ENCODE data around the gene ATP2B3.

Gene ATP2B3

DNA sequence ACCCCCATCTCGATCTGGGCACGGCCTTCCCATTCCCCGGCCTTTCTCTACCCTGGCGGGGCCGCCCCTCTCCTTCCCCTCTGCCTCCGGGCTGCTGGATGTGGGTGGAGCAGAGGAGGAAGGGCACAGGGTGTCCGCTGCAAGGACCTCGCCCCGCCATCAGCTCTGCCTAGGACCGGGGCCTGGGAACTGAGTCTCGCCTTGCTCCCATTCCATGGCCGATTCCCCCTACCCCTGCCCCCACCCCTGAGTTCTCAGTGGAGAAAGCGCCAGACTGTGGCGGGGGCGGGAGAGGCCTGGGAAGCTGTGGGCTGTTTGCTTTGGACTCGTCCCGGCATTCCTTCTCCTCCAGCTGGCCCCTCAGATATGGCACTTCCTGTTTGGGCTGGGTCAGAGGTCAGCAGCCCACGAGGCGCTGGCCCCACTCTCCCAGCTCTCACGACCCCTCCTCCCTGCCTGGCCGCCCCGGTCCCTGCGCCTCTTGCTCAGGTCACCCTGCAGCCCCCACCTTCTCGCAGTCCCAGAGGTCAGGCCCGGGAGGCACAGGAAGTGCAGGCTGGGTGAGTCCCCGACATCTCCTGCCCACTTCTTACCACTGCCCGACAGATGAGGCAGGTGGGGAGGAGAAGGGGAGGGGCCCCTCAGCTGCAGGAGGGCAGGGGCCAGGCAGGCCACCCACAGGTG lies 29.1 kb upstream of the ATP2B3 start:
- no peak for DNase-seq (ENCODE audit: low read depth in 2 of 2)

DNA sequence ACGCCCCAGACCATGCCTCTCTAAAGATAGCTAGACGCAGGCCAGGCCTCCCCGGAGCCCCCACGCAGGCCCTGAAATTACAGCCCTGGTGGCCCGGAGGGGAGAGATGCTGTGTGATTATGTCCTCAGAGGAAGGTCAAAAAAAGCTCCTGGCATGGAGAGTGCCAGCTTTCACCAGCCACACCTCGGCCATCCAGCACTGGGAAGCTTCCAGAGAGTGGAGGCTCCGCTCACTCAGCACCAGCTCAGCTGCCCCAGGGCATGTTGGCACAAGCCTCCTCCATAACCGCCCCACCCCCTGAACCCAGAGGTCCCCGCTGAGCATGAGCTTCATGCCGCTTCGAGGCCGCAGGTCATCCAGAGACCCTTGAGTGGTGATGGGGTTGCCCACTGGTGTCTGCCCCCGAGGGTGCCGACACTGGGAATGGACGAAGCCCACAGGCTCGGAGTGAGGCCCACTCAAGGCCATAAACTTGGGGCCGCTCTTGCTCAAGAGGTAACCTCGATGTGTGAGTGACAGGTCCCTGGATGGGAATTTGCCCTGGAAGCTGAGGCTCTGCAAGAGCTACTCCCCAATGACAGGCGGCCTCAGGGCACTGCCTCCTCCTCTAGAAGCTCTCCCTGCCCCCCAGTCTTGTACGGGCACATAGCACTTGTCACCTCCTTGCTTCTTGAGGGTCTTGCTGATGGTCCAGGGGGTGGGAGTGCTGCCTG lies 27.1 kb upstream of the ATP2B3 start:
- no peak for DNase-seq (ENCODE audit: low read depth in 2 of 2)

DNA sequence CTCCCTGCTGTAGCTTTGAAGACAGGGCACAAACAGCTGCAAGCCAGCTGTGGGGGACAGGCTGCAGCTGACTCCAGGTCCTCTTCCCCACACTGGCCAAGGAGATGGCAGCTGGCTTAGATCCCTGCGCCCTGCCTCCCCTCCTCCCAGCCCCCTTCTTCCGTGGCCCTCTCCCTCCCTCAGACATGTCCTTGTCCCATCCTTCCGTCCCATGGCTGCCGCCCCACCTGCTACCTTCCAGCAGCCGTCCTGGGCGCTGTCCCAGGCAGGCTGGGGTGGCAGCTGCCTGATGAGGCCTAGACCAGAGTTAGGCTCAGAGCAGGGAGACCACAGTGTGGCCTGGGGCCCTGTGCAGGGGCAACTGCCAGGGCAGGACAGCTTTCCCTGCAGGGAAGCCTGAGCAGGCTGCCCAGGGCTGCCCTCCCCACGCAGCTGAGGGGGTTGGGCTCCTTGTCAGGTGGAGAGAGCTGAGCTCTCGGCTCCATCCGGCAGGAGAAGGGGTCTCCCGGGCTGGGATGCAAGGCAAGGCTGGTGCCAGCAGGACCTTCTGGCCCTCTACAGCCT lies 26.0 kb upstream of the ATP2B3 start:
- no peak for DNase-seq (ENCODE audit: low read depth in 2 of 2)

DNA sequence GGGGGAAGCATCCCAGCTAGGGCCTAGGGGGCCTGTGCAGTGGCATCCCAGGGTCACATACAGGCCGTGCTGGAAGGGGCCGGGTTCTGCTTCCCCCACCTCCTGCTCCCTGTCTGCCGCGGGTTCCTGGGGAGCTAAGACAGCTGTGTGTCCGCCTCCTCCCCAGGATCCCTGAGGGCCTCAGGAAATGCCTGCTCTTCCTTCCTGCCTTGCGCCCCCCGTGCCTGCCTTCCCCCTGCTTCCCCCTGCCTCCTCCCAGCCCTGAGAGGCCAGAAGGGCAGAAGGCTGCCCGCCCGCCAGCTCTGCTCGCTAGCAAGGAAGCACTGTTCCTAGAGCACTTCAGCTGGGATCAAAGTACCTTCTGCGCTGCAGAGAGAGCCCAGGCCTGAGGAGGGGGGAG lies 25.5 kb upstream of the ATP2B3 start:
- DNase-seq (ENCODE audit: low read depth in 2 of 2): no peak

DNA sequence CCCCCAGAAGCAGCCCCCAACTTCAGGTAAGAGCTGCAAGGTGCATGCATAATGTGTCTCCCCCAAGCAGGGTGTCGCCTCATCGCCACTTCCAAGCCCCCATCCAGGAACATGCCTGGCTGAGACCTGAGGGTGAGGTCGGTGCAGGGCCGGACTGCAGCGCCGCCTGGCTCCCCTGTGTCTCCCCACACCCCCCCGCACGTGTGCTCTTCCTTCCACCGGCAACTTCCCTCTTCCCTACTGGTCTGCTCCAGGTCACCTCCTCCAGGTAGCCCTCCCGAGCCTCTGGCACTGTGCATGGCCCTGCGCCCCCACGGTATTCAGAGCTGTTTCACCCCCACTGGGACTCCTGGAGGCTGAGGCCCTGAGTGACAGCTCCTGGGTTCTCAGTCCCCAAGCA lies 24.9 kb upstream of the ATP2B3 start:
- DNase-seq (ENCODE audit: low read depth in 2 of 2): no peak

DNA sequence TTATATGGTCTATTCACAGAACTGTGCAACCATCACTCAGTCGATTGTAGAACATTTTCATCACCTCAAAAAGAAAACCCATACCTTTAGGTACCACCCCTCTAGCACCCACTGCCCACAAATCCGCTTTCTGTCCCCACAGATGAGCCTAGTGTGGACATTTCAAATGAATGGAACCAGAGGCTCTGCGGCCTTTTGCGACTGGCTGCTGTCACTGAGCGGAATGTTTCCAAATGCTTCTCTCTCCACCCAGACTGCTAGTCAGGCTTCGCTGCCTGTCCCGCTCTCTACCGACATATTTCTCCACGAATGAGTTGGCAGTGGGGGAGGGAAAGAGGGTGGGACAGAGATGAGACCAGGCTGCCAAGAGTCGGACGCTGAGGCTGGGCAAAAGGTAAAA lies 24.4 kb upstream of the ATP2B3 start:
- no peak for DNase-seq (ENCODE audit: low read depth in 2 of 2)

DNA sequence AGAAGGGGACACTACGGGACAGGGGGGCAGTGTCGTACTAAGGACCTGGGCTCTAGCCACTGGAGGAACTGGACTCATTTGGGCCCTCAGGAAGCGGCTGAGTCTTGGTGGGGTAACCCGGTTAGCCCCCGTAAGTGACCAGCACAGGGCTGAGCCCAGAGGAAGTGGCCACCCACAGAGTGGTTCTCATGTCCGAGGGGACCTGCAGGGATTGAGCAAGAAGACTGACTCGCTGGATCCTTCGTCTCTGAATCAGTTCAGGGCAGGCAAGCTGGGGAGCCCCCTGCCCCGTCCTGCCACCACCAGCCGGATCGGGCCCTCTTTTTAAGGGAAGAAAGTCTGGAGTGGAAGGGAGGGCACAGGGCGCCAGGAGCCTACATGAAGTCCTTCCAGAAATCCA lies 23.4 kb upstream of the ATP2B3 start:
- no peak for DNase-seq (ENCODE audit: low read depth in 2 of 2)

DNA sequence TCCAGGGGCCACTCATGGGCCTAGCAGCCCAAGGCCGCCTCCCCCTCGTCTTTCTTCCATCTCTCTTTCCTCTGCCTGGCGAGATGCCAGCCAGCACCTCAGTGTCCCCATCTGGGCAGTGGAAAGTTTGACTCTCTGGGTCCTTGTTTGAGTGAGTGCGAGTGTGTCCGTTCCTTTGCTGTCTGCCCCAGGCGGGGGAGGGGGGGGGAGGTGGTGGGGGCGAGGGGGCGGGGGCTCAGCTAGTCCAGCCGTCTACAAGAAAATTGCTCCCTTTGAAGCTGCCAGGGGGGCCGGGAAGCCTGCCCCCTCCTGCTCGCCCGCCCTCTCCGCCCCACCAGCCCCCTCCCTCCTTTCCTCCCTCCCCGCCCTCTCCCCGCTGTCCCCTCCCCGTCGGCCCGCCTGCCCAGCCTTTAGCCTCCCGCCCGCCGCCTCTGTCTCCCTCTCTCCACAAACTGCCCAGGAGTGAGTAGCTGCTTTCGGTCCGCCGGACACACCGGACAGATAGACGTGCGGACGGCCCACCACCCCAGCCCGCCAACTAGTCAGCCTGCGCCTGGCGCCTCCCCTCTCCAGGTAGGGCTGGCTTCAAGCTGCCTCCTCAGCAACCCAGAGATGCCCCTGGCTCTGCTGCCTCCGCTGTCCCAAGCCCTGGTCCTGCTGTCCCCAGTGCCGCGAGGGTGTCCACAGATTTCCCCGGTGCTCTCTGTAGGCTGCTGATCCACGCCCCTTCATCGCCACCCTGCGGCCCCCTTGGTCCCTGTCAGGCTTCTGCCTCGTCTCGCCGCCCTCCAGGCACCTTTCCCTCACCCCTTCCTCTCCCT lies 22.7 kb upstream of the ATP2B3 start, which contains the start of gene BGN:
Gene BGN, plus strand, starts transcription at position 440 of the 821 bp plus-strand sequence. CDS start 9,652 bp downstream, outside the sequence.
- DNase-seq (ENCODE audit: low read depth in 2 of 2): no peak

DNA sequence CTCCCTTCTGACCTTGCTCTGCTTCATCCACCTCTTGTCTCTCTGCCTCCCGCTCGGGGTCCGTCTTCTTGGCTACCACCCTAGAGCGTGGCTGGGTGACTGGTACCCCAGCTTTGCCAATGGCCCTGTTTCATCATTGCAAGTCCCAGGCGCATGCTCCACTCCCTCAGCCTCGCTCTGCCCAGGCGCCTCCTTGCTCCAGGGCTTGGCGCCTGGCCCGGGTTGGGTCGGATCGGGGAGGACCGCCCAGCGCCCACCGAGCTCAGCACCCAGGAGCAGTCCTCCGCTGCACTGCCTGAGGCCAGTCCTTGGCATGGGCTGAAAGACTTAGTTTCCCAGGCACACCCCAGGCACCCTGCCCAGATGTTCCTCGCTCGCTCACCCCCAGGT lies 22.1 kb upstream of the ATP2B3 start:
- no peak for DNase-seq (ENCODE audit: low read depth in 2 of 2)

DNA sequence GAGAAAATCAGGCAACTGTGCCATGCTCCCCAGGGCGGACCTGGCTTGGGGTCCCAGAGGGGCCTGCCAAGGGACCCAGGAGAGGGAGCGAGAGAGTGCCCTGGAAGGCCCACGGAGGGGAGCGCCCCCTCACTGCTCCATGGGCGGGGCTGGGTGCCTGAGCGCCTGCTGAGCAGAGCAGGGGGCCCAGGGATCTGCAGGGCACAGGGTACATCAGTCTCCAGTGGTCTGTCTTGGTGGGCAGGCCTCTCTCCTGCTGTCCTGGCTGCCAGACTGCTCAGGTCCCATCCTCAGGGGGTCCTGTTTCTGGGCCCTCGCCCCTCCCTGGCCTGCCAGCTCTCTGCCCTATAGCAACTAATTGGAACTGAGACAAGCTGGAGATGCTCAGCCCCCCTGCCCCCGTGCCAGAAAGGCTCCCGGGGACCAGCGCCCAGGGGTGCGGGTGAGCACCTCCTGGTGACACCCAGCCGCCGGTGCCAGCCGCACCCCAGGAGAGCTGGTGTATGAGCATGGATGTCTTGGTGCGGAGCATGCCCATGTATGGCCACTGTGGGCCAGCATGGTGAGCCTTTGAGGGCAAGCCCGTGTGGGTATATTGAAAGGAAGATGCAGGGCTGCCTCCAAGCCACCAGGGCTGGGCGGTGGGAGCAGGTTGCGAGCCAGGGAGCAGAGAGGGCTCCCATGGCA lies 21.4 kb upstream of the ATP2B3 start:
- DNase-seq (ENCODE audit: low read depth in 2 of 2): no peak

DNA sequence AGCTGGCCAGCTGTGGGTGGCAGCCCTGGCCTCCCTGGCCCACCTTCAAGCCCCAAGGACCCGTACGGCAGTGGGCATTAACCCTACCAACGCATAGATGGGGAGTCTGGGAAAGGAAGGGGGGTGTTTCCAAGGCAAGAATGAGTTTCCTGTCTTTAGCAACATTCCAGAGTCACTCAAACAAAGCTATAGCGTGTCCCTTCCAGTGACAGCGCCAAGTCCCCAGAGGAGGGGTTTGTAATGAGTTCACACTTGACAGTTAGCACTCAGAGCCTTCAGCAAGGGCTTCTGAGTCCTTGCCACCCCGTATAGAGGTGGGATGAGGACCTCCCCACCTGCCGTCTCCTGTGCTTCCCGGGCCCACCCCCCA lies 20.9 kb upstream of the ATP2B3 start:
- DNase-seq (ENCODE audit: low read depth in 2 of 2): no peak

DNA sequence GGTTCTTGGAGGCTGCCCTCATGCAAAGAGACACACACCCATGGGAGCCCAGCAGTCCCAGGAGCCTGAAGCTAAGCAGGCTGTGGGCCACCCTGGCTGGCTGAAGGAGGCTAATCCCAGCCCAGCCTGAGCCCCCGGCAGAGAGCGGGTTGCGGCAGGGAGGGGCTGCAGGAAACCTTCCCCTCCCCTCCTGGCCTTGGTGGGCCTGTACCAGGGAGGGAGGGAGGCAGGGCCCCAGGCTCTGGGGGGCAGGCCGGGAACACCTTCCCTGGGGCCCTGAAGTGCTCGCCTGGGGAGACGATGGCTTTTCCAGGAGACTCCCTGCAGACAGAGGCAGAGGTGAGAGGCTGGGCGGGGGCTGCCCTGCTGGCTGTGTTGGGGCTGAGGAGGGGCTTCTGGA lies 19.0 kb upstream of the ATP2B3 start:
- no peak for DNase-seq (ENCODE audit: low read depth in 2 of 2)

DNA sequence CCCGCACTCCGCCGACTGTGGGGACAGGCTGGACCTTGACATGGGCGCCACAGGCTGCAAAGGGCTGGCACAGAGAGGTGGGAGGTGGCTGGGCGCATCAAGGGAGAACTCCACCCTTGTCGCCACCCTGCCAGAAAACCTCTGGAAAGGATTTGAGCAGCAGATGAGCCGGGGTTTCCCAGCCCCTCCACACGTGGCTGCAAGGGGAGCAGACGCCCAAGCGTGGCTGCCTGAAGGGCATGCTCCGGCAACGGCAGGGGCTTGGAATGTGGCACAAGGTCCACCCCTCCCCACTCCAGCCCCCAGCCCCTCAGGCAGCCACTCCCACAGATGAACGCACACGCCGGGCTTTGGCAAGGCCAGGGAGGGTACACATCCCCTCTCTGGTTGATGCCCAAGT lies 18.1 kb upstream of the ATP2B3 start:
- DNase-seq (ENCODE audit: low read depth in 2 of 2): no peak

DNA sequence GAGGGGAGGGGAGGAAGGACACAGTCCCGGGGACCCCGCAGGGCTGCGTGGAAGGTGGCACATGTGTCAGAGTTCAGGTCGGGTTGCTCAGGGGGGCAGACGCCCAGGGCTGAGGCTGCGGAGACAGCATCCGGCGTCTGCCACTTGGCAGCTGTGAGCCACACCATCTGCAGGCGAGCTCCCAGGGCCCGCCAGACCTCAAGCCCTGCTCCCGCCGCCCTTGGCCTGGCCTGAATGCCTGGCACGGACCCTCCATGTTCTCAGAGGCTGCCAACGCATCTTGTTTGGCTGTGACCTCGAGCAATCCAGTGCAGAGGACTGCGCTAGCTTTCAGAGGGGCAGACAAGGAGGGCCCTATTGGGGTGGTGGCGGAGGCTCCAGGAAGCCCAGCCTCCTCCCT lies 17.6 kb upstream of the ATP2B3 start:
- no peak for DNase-seq (ENCODE audit: low read depth in 2 of 2)

DNA sequence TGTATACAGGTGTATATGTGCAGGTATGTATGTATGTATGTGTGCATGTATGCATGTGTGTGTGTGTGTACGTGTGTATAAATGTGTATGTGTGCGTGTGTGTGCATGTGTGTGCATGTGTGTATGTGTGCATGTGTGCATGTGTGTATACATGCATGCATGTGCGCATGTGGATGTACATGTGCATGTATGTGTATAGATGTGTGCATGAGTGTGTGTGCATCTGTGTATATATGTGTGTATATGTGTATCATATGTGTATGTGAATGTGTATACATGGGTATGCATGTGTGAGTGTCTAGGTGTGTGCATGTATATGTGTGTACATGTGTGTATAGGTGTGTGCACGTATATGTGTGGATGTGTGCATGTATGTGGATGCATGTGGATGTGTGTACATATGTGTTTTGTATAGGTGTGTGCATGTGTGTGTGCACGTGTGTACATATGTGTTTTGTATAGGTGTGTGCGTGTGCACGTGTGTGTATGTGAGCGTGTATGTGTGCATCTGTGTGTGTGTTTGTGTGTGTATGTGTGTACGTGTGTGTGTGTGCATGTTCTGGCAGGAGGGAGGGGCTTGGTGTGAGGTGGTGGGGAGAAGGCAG lies 16.7 kb upstream of the ATP2B3 start:
- no peak for DNase-seq (ENCODE audit: low read depth in 2 of 2)

DNA sequence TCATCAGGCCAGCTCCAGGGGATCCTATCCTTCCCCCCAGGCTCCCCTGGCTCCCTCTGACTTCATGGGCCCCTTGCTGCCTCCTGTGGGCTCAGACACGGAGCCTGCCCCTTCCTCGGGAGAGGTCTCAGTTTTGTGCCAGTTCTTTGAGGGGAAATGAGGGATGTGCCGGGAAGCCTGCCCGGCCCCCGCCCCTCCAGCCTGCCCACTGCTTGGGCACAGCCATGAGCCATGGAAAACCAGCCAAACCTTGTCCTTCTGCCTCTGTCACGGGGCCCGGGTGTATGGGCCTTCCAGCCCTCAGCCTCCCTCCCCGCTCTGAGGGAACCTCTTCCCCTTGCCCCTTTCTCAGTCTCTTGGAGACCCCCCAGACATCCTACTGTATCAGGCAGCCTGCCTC lies 15.9 kb upstream of the ATP2B3 start:
- no peak for DNase-seq (ENCODE audit: low read depth in 2 of 2)

DNA sequence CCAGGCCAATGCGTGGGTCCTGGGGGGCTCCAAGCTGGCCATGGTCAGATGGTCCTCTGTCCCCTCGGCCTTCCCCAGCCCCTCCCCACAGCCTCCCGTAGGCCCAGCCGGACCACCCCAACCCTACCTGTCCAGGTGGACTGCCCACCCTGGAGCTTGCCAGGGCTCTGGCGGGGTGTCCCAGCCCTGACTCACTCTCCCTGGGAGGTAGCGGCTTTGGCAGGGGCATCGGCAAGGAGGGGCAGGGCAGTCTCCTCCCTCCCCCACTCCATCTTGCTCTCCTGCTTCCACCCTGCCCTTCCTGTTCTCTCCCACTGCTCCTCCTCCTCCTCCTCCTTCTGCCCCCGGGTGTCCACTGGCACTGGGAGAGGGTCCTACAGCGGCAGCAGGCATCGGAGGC lies 15.3 kb upstream of the ATP2B3 start:
- DNase-seq (ENCODE audit: low read depth in 2 of 2): no peak

DNA sequence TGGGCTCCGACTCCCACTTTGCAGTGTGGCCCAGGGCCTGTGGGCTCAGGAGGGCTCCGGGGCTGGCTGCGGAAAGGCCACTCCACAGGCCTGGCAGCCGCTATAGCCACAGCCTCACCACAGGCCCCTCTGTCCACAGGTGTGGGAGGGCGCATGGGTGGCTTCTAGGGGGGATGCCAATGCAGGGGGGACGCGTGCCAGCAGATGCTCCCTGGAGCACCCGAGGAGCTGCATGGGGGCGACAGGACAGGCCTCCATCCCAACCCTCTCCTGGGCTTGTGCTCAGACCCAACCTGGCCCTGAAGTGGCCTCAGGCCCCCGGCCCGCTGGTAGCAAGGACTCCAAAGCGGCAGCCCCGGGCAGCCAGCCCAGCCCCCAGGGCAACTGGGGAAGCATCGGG lies 14.6 kb upstream of the ATP2B3 start:
- no peak for DNase-seq (ENCODE audit: low read depth in 2 of 2)

DNA sequence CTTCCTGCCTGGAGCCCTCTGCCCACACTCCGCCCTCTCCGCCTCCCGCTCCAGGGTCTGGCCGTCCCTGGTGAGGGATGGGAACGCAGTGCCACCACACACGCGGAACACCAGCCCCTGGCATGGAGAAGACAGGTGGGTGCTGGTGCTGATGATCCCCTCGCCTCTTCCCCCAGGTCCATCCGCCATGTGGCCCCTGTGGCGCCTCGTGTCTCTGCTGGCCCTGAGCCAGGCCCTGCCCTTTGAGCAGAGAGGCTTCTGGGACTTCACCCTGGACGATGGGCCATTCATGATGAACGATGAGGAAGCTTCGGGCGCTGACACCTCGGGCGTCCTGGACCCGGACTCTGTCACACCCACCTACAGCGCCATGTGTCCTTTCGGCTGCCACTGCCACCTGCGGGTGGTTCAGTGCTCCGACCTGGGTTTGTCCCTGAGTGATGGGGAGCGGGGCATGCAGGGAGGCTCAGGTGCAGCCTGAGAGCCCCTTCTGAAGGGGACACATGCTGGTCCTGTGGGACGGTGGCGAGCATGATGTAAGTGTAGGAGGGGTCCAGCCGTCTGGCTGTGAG lies 12.9 kb upstream of the ATP2B3 start:
- no peak for DNase-seq (ENCODE audit: low read depth in 2 of 2)

DNA sequence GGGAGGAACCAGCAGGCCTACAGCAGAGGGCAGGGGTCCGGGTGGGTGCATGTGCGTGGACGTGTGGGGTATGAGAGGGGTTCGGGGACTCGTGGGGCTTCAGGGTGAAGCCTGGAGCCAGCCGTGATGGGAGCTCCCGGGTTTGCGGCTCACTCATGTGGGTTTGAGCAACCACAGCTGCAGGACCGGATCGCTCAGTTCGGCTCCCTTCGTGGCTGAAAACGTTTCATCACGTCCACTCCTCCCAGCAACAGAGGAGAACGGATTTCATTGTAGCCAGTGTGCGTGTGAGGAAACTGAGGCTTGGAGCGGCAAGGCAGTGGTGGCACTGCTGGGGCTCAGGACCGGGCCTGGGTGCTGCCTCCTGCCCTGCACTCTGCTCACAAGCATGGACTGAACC lies 12.1 kb upstream of the ATP2B3 start:
- no peak for DNase-seq (ENCODE audit: low read depth in 2 of 2)

All from stimulated activated CD4-positive, alpha-beta T cell treated with anti-CD3 and anti-CD28 coated beads, Interleukin-4, amount 100 ng/mL, for 48 hours (primary cell).